ENCODE data around the gene SIDT2.

Gene SIDT2

DNA sequence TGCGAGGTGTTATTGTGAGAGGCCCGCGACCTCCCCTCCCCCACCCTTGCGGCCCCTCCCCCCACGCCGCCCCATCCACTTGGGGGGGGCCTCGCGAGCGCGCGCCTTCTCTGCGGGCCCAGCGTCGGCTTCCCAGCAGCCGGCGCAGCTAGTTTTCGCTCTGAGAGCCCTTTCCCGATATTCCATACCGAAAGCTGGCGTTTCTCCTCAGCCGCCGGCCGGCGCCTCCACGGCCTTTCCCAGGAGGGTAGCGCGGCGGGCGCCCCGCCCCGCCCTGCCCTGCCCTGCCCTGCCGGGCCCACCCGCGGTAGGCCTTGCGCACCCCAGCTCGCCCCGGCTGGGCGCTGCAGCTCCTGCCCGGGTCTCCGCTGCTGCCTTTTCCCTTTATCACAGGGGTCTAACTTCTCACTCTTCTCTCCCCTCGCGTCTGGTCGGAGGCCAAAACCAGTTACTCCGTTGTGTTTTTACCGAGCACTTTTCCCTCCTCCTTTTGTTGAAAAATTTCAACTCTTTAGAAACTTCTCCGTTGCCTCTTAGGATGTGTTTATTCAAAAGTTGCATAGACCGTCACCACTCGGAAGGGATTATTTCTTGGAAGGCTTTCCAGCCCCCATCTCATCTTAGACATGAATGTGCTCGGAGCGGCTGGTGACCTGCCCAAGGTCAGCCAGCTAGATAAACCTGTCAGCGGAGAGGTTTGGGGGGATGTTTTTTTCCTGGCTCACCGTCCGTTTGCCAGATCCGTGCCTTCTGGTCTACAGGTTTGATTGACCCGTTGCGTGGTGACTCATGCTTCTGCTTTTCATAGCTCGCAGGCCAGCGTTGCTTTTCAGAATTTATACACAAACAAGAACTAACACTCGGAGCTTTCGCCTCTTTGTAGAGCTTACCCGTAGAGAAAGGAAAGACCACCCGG is 33.8 kb upstream of the SIDT2 start:
- TF ChIP-seq, protein P1, sequence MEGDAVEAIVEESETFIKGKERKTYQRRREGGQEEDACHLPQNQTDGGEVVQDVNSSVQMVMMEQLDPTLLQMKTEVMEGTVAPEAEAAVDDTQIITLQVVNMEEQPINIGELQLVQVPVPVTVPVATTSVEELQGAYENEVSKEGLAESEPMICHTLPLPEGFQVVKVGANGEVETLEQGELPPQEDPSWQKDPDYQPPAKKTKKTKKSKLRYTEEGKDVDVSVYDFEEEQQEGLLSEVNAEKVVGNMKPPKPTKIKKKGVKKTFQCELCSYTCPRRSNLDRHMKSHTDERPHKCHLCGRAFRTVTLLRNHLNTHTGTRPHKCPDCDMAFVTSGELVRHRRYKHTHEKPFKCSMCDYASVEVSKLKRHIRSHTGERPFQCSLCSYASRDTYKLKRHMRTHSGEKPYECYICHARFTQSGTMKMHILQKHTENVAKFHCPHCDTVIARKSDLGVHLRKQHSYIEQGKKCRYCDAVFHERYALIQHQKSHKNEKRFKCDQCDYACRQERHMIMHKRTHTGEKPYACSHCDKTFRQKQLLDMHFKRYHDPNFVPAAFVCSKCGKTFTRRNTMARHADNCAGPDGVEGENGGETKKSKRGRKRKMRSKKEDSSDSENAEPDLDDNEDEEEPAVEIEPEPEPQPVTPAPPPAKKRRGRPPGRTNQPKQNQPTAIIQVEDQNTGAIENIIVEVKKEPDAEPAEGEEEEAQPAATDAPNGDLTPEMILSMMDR (IDR thresholded peaks at IDR 0.05), result no peak
- DNase-seq (ENCODE audit: low spot score), result peak; percentile 77
- Histone ChIP-seq H3K4me3 (peak overlapping the region; percentile 92), H3K27ac (peak overlapping the region; percentile 93 to 98)

DNA sequence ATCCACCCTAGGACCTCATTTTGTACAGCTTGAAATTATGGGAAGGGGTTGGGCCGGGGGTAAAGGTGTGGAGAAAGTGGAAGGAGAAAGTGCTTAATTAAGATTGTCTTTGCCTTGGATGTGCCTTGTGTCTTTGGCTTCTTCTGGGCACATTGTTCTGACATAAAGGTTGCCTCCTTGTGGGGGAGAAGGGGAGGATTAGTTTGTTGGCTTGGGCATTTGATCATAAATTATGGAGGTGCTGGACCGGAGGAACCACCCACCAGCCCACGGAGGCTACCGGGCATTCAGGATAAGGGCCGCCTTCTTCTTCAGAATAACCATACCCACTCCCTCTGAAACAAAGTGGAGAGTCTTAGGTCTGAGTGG is 33.2 kb upstream of the SIDT2 start:
- Histone ChIP-seq H3K27ac (peak overlapping the region; percentile 93 to 98), H3K4me3 (peak overlapping the region; percentile 92)
- DNase-seq (ENCODE audit: low spot score), result no peak
- TF ChIP-seq, protein P1 (IDR thresholded peaks at IDR 0.05), result no peak

DNA sequence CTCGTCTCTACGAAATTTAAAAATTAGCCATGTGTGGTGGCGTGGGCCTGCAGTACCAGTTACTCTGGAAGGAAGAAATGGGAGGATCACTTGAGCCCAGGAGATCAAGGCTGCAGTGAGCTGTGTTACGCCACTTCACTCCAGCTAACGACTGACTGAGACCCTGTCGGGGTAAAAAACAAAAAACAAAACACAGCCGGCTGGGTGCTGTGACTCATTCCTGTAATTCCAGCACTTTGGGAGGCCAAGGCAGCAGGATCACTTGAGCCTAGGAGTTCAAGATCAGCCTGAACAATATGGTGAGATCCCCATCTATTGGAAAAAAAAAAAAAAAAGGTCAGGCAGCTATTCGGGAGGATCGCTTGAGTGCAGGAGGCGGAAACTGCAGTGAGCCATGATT is 32.0 kb upstream of the SIDT2 start:
- Histone ChIP-seq H3K4me3 (no peak overlapping the region), H3K27ac (peak overlapping the region in 1 of 2 donors; percentile 17)
- no peak for DNase-seq (ENCODE audit: low spot score)
- TF ChIP-seq, protein P1 (IDR thresholded peaks at IDR 0.05), result no peak

DNA sequence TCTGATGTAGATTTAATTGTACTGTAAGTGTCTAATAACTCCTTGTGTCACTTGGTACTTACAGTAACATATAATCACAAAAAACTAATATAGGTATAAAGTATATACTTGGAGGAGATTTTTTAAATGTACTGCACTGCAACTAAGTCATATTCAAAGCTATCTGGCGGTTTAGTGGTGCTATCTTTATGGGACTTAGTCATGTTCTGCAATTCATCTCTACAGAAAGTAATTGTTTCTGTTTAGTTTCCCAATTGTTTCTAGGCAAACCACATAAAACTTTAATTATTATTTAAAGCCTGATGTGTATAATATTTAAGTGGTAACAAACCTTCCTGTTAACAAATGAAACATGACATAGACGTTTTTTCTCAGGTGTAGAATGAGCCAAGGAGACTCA is 26.5 kb upstream of the SIDT2 start:
- TF ChIP-seq, protein P1 (IDR thresholded peaks at IDR 0.05), result no peak
- no peak overlapping the region for H3K4me3 ChIP-seq
- DNase-seq (ENCODE audit: low spot score), result no peak
- no peak overlapping the region for H3K27ac ChIP-seq

DNA sequence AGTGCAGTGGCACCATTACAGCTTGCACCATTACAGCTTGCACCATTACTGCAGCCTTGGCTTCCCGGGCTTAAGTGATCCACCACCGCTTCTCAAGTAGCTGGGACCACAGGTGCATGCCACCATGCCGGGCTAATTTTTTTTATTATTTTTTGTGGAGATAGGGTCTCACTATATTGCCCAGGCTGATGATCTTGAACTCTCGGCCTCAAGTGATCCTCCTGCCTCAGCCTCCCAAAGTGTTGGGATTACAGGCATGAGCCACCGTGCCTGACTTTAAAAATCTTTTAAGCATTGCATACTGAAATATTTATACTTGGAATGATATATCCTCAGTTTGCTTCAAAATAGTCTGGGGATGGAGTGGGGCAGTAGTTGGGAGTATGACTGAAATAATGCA is 24.1 kb upstream of the SIDT2 start:
- TF ChIP-seq, protein P1 (IDR thresholded peaks at IDR 0.05), result no peak
- Histone ChIP-seq H3K27ac (no peak overlapping the region), H3K4me3 (no peak overlapping the region)
- DNase-seq (ENCODE audit: low spot score), result no peak

DNA sequence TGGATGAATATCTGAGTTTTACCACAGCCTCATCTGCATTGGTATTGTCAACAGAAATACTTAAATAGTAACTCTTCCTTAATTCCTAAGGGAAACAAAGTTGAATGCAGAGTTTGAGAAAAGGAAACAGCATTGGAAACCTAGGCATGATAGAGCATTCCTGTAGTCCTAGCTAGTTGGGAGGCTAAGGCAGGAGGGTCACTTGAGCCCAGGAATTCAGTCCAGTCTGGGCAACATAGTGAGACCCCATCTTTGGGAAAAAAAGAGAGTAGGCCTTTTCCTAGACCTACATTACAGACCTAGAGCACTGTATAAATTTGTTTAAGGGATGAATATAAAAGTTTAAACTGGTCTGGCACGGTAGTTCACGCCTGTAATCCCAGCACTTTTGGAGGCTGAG is 21.0 kb upstream of the SIDT2 start:
- no peak for DNase-seq (ENCODE audit: low spot score)
- no peak overlapping the region for H3K27ac ChIP-seq
- TF ChIP-seq, protein P1 (IDR thresholded peaks at IDR 0.05), result no peak
- H3K4me3 ChIP-seq, result no peak overlapping the region

DNA sequence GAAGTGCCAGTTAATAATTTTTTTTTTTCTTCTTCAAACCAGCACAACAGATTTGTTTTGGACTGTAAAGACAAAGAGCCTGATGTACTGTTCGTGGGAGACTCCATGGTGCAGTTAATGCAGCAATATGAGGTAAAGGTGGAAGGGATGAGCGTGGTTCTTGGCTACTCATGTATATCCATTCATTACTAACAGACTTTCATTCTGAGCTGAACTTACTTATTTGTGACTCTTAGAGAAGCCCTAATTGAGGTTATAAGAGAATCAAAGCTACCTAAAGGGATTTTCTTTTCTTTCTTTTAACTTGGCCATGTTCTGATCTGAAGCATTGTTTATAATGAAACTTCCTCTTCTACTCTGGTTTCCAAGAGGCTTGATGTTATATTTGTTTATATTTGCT is 18.7 kb upstream of the SIDT2 start:
- no peak overlapping the region for H3K27ac ChIP-seq
- DNase-seq (ENCODE audit: low spot score), result no peak

More for the DNA sequence above, 18.7 kb upstream of the SIDT2 start:
- TF ChIP-seq, protein P1 (IDR thresholded peaks at IDR 0.05), result no peak
- H3K4me3 ChIP-seq, result no peak overlapping the region

Data from coronary artery (tissue), 2 donors.